ENCODE measurements around the gene CEP104. TPM values are rescaled to one million over a fixed set of nuclear protein-coding genes. Genes with fewer than 3 reads are reported as not detected.

Gene CEP104
- polyA plus RNA-seq, 1 donor: 51.5 TPM

DNA sequence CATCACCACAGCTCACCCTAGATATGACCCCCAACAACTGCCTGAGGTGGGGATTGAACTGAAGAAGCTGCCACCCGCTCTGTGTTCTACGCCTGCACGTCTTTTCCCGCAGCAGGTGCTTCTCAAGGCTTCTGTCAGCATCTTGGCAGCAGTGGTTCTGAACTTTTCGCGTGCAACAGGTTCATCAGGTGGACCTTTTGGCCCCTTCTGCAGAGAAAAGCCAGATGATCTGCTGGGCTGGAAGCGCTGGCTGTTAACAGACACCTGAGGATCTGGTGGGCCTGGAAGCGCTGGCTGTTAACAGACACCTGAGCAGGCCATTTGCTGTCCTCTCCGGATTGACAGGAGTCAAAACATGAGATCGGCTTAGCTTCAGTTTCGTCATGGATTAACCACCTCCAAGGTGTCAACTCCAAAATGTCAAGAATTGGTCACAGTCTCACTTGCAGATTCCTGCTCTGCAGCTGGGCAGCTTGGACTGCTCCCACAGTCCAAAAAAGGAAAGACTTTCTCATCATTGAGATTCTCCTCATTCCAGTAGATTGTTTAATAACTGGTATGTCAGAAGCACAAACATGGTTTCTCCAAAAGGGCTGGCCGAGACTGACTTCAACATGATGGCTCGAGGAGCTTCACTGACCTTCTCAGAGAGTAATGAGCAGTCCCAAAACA is 38.4 kb upstream of the CEP104 start:
- DNase-seq: no peak

- DNase-seq: no peak
These were observed 37.7 kb upstream of the CEP104 start for GRCh38 chr1:3894626-3895278.

DNA sequence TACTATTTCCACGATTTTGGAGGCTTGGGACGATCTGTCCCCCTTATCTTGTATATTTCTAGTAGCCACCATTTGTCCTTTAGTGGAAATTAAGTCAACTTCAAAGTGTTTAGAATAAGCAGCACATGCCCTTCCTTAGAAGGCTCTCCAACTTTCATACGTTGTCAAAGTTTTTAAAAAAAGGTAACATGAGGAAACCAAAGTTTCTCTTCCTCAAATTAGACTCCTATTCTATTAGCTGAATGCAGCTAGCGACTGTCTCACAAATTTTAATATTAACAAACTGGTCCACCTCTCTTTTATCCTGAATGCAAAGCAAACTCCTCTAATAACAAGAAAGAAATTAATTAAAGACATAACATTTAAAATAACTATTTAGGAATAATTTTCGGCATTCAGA is 36.2 kb upstream of the CEP104 start:
- no peak for DNase-seq

DNA sequence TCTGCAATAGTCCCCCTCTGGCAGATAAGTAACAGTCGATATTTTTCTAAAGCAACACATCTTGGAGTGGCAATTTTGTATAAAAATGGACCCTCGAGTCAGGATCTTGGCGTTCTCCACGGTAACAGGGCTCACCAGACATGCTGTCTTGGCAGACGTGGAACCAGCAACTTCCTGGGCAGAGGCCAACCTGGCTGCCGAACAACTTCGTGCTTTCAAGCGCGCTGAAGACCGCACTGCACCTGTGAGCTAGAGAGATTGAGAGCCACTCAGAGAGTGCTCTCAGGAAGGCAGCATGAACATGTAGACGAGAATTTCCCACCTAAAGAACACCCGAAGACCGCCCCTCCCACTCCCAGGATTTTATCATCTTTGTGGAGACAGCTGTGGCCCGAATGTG is 35.7 kb upstream of the CEP104 start:
- no peak for DNase-seq

DNA sequence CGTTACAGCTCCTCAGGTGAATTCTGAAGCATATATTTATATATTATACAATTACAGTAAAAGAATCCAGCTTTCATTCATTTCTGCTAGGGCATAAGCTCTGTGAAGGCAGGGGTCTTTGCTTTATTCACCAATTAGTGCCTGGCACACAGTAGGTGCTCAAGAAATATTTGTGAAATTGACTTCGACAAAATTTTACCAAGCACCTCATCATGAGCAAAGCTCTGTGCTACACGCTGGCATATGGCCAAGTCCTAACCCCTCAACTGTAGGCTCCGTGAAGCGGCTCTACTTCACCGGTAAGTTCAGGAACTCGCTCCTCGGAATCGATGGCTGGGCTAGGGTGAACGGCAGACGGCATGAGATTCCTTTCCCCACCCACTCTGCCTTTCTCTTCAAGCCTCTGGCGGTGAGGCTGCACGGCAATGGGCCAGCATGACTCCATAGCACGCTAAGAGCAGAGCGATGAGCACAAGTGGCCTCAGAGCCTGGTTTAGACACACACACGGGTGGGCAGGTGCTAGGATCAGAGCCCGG is 34.4 kb upstream of the CEP104 start:
- no peak for DNase-seq

GRCh38 chr1:3890389-3891328 is 33.6 kb upstream of the CEP104 start:
- DNase-seq: no peak

DNA sequence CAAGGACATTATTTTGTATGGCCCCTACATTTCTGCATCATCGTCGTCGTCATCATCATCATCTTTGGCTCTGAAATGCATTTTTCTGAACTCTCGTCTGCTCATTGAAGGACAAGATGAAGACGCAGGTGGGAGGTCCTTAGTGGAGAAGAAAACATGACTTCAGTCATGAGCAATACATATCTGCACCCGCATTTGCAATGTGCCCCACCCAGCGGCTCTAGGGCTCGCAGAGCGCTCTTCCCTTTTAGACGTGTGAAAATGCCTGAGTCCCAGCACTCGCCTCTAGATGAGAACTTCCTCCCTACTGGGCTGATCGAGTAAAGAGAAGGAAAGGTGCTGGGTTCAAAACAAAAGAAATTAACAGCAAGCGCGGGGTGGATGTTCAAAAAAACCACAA is 32.9 kb upstream of the CEP104 start:
- no peak for DNase-seq

GRCh38 chr1:3888301-3888700 is 31.3 kb upstream of the CEP104 start:
- DNase-seq: no peak

DNA sequence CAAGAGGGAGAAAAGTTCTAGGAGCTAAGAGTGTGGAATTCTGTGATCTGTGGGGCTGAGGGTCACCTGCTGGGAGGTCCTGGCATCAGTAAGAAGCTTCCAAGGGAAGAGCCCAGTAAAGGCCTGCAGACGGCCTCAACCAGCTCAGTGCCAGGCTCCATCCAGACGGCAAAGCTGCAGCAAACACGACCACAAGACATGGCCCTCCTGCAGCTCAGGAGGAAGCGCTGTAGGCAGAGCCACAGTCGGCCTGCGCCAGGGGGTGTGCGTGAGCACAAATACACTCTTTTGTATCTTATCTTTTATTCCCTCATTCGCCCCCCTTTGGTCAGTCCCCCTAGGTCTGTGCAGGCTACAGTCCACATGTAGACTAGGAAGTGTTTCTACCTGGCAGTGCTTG is 29.7 kb upstream of the CEP104 start:
- no peak for DNase-seq

DNA sequence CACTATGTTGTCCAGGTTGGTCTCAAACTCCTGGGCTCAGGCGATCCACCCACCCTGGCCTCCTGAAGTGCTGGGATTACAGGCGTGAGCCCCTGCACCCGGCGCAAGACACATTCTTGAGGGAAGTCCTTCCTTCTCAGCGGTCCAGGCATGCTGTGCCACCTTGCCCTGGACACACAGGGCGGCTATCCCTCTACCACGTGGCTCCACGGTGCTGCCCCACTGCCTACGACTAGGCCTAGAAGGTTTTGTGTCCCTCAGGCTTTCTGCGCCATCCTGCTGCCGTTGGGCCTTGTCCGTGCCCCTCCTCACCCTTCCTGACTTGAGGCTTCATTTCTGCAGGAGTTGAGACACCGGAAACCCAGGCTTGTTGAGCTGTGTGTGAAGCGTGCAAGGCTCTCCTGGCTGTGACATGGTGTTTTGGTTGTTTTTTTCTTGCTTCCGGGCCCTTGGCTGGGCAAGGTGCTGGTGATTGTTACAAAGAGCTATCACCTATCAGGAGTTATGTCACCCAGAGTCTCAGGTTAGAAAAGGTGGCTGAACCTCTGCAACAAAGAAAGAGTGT is 29.2 kb upstream of the CEP104 start:
- DNase-seq: no peak

DNA sequence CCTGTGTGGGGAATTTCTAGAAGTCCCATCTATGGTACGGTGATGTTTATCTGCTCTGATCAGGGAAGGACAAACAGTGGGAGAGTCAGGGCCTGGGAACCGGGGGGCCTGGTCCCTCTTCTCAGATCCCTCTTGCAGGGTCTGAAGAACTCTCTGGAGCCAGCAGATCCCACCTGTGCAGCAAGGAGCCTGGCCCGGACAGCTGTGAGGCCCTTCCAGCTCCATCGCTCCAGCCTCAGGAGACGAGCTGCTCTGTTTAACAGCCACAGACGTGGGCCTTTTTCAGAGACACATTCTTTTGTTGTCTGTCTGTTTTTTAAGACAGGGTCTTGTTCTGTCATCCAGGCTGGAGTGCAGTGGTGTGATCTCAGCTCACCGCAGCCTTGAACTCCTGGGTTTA is 28.6 kb upstream of the CEP104 start:
- DNase-seq: no peak

DNA sequence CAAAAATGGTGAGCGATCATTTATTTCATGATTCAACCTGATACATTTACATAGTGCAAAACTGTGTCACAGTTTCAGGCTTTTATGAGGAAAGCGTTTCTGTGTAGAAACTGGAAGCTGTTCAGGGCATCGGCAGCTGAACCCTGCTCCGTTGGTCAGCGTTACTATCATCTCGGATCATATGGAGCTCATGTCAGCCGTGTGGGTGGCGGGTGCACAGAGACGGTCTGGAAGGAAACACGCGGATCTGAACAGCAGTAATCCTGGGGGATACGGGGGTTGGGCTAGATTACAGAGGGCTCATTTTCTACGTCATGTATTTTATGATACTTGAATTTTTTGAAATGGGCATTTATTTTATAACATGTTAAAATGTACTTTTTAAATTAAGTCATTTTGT is 28.0 kb upstream of the CEP104 start:
- no peak for DNase-seq

- DNase-seq: no peak
These were observed 26.3 kb upstream of the CEP104 start for GRCh38 chr1:3883194-3883925.

DNA sequence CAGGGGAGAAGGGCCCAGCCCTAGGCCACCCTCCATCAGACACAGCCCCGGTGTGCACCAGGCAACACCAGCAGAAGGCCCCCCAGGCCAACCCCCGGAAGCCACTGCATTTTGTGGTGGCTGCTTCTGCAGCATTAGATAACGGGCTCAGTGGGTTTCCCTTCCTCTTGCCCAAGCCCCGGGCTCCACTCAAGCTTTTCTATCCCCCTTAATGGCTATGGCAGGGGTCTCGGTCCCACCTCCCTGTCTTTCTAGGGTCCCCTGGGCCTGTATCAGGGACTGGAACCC is 24.1 kb upstream of the CEP104 start:
- no peak for DNase-seq

GRCh38 chr1:3880429-3881192 is 23.6 kb upstream of the CEP104 start:
- no peak for DNase-seq

GRCh38 chr1:3879787-3880428 is 22.9 kb upstream of the CEP104 start:
- DNase-seq: no peak

- no peak for DNase-seq
These were observed 22.1 kb upstream of the CEP104 start for GRCh38 chr1:3879099-3879498.

GRCh38 chr1:3876716-3877115 is 19.7 kb upstream of the CEP104 start:
- DNase-seq: no peak

DNA sequence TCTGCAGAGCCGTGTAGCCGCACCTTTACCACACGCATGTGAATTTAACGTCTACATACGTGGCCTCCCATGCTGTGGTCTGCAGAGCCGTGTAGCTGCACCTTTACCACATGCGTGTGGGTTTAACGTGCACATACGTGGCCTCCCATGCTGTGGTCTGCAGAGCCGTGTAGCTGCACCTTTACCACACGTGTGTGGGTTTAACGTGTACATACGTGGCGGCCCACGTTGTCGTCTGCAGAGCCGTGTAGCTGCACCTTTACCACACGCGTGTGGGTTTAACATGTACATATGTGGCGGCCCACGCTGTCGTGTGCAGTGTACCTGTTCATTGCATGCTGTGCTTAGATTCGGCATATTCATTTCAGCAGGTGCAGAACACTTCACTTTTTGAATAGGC is 17.7 kb upstream of the CEP104 start:
- no peak for DNase-seq

DNA sequence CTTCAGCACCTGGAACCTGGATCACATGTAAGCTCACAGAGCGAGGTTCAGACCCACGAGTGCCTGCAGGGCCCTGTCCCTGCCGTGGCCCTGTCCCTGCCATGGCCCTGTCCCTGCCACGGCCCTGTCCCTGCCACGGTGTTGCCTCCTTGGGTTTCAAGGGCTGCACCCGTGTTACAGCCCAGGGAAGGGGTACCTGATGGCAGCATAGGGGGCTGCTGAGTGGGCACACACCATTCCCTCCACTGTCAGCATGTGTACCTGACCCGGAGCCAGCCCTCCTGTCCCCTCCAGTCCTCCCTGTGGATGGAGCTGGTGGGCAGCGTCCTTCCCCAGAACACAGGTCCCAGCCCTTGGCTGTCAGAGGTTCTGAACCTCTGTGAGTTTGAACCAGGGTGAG is 15.5 kb upstream of the CEP104 start:
- no peak for DNase-seq

GRCh38 chr1:3871451-3871805 is 14.4 kb upstream of the CEP104 start:
- DNase-seq: no peak
